ENCODE data around the gene CORIN.
"Not testable (repeated sequence)": the region's sequence is repeated elsewhere in the genome, so short reads cannot be mapped to it uniquely, and the experiment has no call there.

CORIN gene

GRCh38 chr4:47830265-47831025, 7.4 kb downstream of the CORIN start:
- no peak for DNase-seq

- no peak for DNase-seq
These were observed 8.4 kb downstream of the CORIN start for GRCh38 chr4:47829438-47829837.

GRCh38 chr4:47827343-47828047, 10.4 kb downstream of the CORIN start:
- DNase-seq = no peak

GRCh38 chr4:47824840-47825239, 13.0 kb downstream of the CORIN start:
- DNase-seq = no peak

GRCh38 chr4:47819178-47819577, 18.7 kb downstream of the CORIN start:
- DNase-seq = no peak

- no peak for DNase-seq
These were observed 20.6 kb downstream of the CORIN start for GRCh38 chr4:47817275-47817674.

- no peak for DNase-seq
These were observed 21.1 kb downstream of the CORIN start for GRCh38 chr4:47816748-47817147.

- no peak for DNase-seq
These were observed 23.1 kb downstream of the CORIN start for GRCh38 chr4:47814618-47815295.

GRCh38 chr4:47809654-47810203, 28.1 kb downstream of the CORIN start:
- no peak for DNase-seq

GRCh38 chr4:47804598-47804997, 33.3 kb downstream of the CORIN start:
- no peak for DNase-seq

GRCh38 chr4:47801481-47802002, 36.3 kb downstream of the CORIN start:
- no peak for DNase-seq

- DNase-seq = no peak
These were observed 39.7 kb downstream of the CORIN start for GRCh38 chr4:47798165-47798564.

GRCh38 chr4:47791965-47792364, 45.9 kb downstream of the CORIN start:
- no peak for DNase-seq

GRCh38 chr4:47790105-47790504, 47.8 kb downstream of the CORIN start:
- DNase-seq = no peak

GRCh38 chr4:47788126-47788525, 49.7 kb downstream of the CORIN start:
- DNase-seq = no peak

- DNase-seq = no peak
These were observed 50.9 kb downstream of the CORIN start for GRCh38 chr4:47786958-47787370.

- DNase-seq = no peak
These were observed 52.7 kb downstream of the CORIN start for GRCh38 chr4:47785153-47785552.

GRCh38 chr4:47784222-47784621, 53.6 kb downstream of the CORIN start:
- DNase-seq = no peak

- no peak for DNase-seq
These were observed 61.5 kb downstream of the CORIN start for GRCh38 chr4:47776353-47776752.

- DNase-seq = no peak
These were observed 63.8 kb downstream of the CORIN start for GRCh38 chr4:47774079-47774478.

GRCh38 chr4:47771020-47771419, 66.8 kb downstream of the CORIN start:
- DNase-seq = no peak

GRCh38 chr4:47767956-47768355, 69.9 kb downstream of the CORIN start:
- DNase-seq = not testable (repeated sequence)

- no peak for DNase-seq
These were observed 74.6 kb downstream of the CORIN start for GRCh38 chr4:47763279-47763678.

Measured in DMS 273 treated with DMSO at 0.1 percent for 48 hours (cell line).